SK-N-SH (cell line): ENCODE data around the gene SORL1.

ENCODE experiments used
- EP300 ChIP-seq, 2 experiments: IDR thresholded peaks; 2 replicates each; pipeline versions ENCODE4 v1.4.0 to v1.6.1; 2012; ENCODE audit warnings: borderline replicate concordance in 1 of 2, low read depth in 1 of 2, low read length in 1 of 2
- EZH2phosphoT487 ChIP-seq: fragments of 200-600 bp; sonication (generic); IDR thresholded peaks from 2 replicates; pipeline ENCODE4 v1.6.1; 2017; ENCODE audit warnings: low read depth, mixed run types, mild to moderate bottlenecking, antibody characterized with exemption, moderate library complexity, borderline replicate concordance
- FOXJ3 ChIP-seq: sonication (generic); formaldehyde crosslinking; IDR thresholded peaks from 2 replicates; pipeline ENCODE4 v1.5.1; 2020; ENCODE audit warnings: mild to moderate bottlenecking, missing genetic modification reagents
- GABPA ChIP-seq: IDR thresholded peaks from 2 replicates; pipeline ENCODE4 v1.4.0; 2012; ENCODE audit warnings: low read depth, mild to moderate bottlenecking
- JUND ChIP-seq: IDR thresholded peaks from 2 replicates; pipeline ENCODE4 v1.4.0; 2012
- PBX3 ChIP-seq: IDR thresholded peaks from 2 replicates; pipeline ENCODE4; 2012
- POLR2AphosphoS5 ChIP-seq: IDR thresholded peaks from 2 replicates; pipeline ENCODE4 v1.6.1; 2012; ENCODE audit warnings: low read depth, low read length
- RAD21 ChIP-seq: IDR thresholded peaks from 2 replicates; pipeline ENCODE4 v1.6.1; 2012; ENCODE audit warnings: mild to moderate bottlenecking, low read length
- REST ChIP-seq: IDR thresholded peaks from 2 replicates; pipeline ENCODE4 v1.6.1; 2012; ENCODE audit warnings: mild to moderate bottlenecking, low read depth, low read length, moderate library complexity
- RFX5 ChIP-seq: IDR thresholded peaks from 2 replicates; pipeline ENCODE4 v1.6.1; 2012; ENCODE audit warnings: mild to moderate bottlenecking, improper control_type of control experiment, low read length
- TAF1 ChIP-seq: IDR thresholded peaks from 2 replicates; pipeline ENCODE4 v1.6.1; 2012; ENCODE audit warnings: low read depth, mild to moderate bottlenecking, low read length, moderate library complexity, borderline replicate concordance
- ZBTB33 ChIP-seq: IDR thresholded peaks from 2 replicates; pipeline ENCODE4 v1.4.0; 2012; ENCODE audit warnings: low read depth, borderline replicate concordance
- TF ChIP-seq, protein P1 (sequence below): fragments of 200-600 bp; sonication (generic); IDR thresholded peaks from 2 replicates; pipeline ENCODE4 v1.6.1; 2017; ENCODE audit warnings: antibody characterized with exemption, mild to moderate bottlenecking, moderate library complexity

DNA sequence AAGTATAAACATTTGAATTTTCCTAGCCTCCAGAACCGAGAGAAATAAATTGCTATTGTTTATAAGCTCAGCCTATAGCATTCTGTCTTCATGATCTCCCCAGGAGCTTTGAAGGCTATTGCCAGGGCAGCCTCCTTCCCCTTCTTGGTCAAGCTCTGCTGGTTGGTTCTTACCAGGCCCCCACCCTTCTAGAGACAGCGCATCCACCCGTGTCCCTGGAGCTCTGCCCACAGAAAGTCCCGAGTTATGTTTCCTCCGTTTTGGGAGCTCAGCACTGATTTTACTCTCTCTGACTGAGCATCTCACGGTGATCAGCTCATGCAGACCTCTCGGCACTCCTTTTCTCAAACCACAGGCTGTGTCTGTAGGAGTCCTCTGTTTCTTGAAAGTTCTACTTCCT, 124.4 kb downstream of the SORL1 start:
- no peak for TF ChIP-seq EZH2phosphoT487
- no peak for TF ChIP-seq JUND
- TF ChIP-seq POLR2AphosphoS5, result no peak
- TF ChIP-seq, protein P1, sequence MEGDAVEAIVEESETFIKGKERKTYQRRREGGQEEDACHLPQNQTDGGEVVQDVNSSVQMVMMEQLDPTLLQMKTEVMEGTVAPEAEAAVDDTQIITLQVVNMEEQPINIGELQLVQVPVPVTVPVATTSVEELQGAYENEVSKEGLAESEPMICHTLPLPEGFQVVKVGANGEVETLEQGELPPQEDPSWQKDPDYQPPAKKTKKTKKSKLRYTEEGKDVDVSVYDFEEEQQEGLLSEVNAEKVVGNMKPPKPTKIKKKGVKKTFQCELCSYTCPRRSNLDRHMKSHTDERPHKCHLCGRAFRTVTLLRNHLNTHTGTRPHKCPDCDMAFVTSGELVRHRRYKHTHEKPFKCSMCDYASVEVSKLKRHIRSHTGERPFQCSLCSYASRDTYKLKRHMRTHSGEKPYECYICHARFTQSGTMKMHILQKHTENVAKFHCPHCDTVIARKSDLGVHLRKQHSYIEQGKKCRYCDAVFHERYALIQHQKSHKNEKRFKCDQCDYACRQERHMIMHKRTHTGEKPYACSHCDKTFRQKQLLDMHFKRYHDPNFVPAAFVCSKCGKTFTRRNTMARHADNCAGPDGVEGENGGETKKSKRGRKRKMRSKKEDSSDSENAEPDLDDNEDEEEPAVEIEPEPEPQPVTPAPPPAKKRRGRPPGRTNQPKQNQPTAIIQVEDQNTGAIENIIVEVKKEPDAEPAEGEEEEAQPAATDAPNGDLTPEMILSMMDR, result no peak
- TF ChIP-seq REST, result no peak
- no peak for TF ChIP-seq GABPA
- no peak for TF ChIP-seq PBX3
- no peak for TF ChIP-seq RAD21
- no peak for TF ChIP-seq EP300 (IDR thresholded peaks at IDR 0.05; ENCODE audit: borderline replicate concordance in 1 of 2, low read depth in 1 of 2, low read length in 1 of 2)
- TF ChIP-seq TAF1, result no peak
- no peak for TF ChIP-seq RFX5
- no peak for TF ChIP-seq FOXJ3
- TF ChIP-seq ZBTB33, result no peak
